Natural killer cell treated with Interleukin-12 subunit alpha and Interleukin-12 subunit beta and Interleukin-15 and Interleukin-18, amount 100 ng/mL, for 72 hours (primary cell): ENCODE results near the gene ALOX5AP. TPM values are rescaled to one million over a fixed set of nuclear protein-coding genes. Genes with fewer than 3 reads are reported as not detected.

ENCODE experiments used
- ATAC-seq, 2 donors: fragments of 150-1000 bp; cut with Tn5 transposase in 1 of 2; sonication (Bioruptor Pico), chemical (Tn5 transposase) in 1 of 2; 2 replicates each; pipeline ENCODE4 v1.10.0; 2021
- DNase-seq: peaks from one replicate; pipeline ENCODE4 v3.0.0; 2022; ENCODE audit warnings: low spot score
- H3K27ac Mint-ChIP-seq, 2 donors: 1 replicate in 1 of 2; 2 replicates in 1 of 2; pipeline ENCODE4 v1.8.0; 2022; ENCODE audit warnings: mixed read lengths in 2 of 2, mild to moderate bottlenecking in 1 of 2, moderate library complexity in 1 of 2
- H3K27me3 Mint-ChIP-seq, 2 donors: 1 replicate in 1 of 2; 2 replicates in 1 of 2; pipeline ENCODE4 v1.8.0; 2022; ENCODE audit warnings: mixed read lengths in 2 of 2
- H3K36me3 Mint-ChIP-seq: one replicate; pipeline ENCODE4 v1.8.0; 2022; ENCODE audit warnings: mixed read lengths
- H3K4me1 Mint-ChIP-seq, 2 donors: 1 replicate in 1 of 2; 2 replicates in 1 of 2; pipeline ENCODE4 v1.8.0; 2022; ENCODE audit warnings: low read depth in 2 of 2, mixed read lengths in 2 of 2, mild to moderate bottlenecking in 1 of 2
- H3K4me3 Mint-ChIP-seq: one replicate; pipeline ENCODE4 v1.8.0; 2022; ENCODE audit warnings: mixed read lengths
- H3K9me3 Mint-ChIP-seq: 2 replicates; pipeline ENCODE4 v1.8.0; 2022; ENCODE audit warnings: mixed read lengths
- total RNA-seq, 2 donors: library from RNA; stranded (reverse); gene quantifications; one replicate each; pipeline ENCODE4 v1.2.3, GENCODE V29; 2022

Gene ALOX5AP
- total RNA-seq, 2 donors from 2014 or later, result 49.8 to 173 TPM

GRCh38 chr13:30736461-30737320 lies 1.3 kb downstream of the ALOX5AP start:
- ATAC-seq (no peak), DNase-seq (no peak)
- Mint-ChIP-seq H3K27ac (peak overlapping the region; percentile 82 to 92), H3K4me1 (peaks cover 62 to 72% of the 10 kb centered on the region in 2 donors), H3K36me3 (peaks cover 7% of the 10 kb centered on the region), H3K4me3 (peak overlapping the region; percentile 89), H3K27me3 (peaks cover 0 to 2% of the 10 kb centered on the region in 2 donors), H3K9me3 (no peaks in the 10 kb centered on the region)

- Mint-ChIP-seq H3K9me3 (no peaks in the 10 kb centered on the region), H3K4me1 (peaks cover 58 to 69% of the 10 kb centered on the region in 2 donors), H3K4me3 (peak overlapping the region; percentile 89), H3K36me3 (peaks cover 7% of the 10 kb centered on the region), H3K27ac (peak overlapping the region; percentile 82 to 92), H3K27me3 (no peaks in the 10 kb centered on the region)
- DNase-seq, result no peak
- ATAC-seq, result peak; percentile 12 to 37
These were observed 2.4 kb downstream of the ALOX5AP start for GRCh38 chr13:30737511-30738337.

DNA sequence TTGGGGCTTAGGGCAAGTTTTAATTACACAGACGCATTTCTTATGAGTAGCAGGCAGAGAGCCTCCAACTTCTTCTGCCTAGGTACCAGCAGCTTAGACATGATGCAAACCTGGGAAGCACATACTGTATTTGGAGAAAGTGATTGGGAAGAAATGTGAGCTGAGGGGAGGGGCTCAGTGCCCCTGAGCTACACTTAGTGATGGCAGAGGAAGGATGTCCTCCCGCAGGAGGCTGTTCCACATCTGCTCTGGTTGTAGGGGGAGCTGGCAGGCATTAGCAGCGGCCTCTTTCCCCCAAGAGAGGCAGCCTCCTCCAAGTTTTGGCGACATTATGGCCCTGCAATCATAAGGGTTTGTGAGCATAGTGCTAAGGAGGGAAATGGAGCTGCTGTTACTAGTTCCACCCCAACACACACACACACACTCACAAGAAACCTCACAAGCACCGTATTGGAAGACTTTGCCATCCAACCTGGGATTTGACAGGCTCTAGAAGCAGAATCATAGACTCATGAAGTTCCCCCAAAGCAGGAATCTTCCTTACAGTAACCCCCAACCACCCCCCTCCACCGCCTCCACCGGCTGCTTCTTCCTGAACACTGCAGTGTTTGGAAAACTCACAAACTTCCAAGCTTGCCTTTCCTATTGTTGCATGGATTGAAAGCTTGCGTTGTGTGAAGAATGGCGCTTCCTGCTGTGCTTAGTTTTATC lies 3.3 kb downstream of the ALOX5AP start:
- Mint-ChIP-seq H3K36me3 (peaks cover 16% of the 10 kb centered on the region), H3K4me1 (peaks cover 68 to 79% of the 10 kb centered on the region in 2 donors), H3K27me3 (no peaks in the 10 kb centered on the region), H3K4me3 (peak overlapping the region; percentile 89), H3K9me3 (peaks cover 3% of the 10 kb centered on the region), H3K27ac (peak overlapping the region; percentile 88 to 92)
- DNase-seq (no peak), ATAC-seq (no peak)

GRCh38 chr13:30739237-30739528 lies 3.8 kb downstream of the ALOX5AP start:
- no peaks in the 10 kb centered on the region for H3K27me3 Mint-ChIP-seq
- peak overlapping the region; percentile 88 to 92 for H3K27ac Mint-ChIP-seq
- no peak for ATAC-seq
- DNase-seq, result no peak
- H3K4me3 Mint-ChIP-seq, result peak overlapping the region; percentile 89
- H3K4me1 Mint-ChIP-seq, result peaks cover 71 to 83% of the 10 kb centered on the region in 2 donors
- H3K36me3 Mint-ChIP-seq, result peaks cover 17% of the 10 kb centered on the region
- peaks cover 3% of the 10 kb centered on the region for H3K9me3 Mint-ChIP-seq

GRCh38 chr13:30739761-30740642 lies 4.7 kb downstream of the ALOX5AP start:
- Mint-ChIP-seq H3K27ac (peak overlapping the region; percentile 88 to 92), H3K36me3 (peaks cover 17% of the 10 kb centered on the region)

GRCh38 chr13:30742901-30743300 lies 7.6 kb downstream of the ALOX5AP start:
- peak overlapping the region; percentile 87 to 90 for H3K27ac Mint-ChIP-seq
- peaks cover 73% of the 10 kb centered on the region in 2 donors for H3K4me1 Mint-ChIP-seq
- H3K27me3 Mint-ChIP-seq, result no peaks in the 10 kb centered on the region
- H3K9me3 Mint-ChIP-seq, result peaks cover 3% of the 10 kb centered on the region
- H3K4me3 Mint-ChIP-seq, result peak overlapping the region; percentile 90
- no peak for DNase-seq
- peaks cover 33% of the 10 kb centered on the region for H3K36me3 Mint-ChIP-seq
- ATAC-seq, result no peak

More at GRCh38 chr13:30739761-30740642, 4.7 kb downstream of the ALOX5AP start:
- Mint-ChIP-seq H3K4me3 (peak overlapping the region; percentile 95), H3K4me1 (peaks cover 71 to 83% of the 10 kb centered on the region in 2 donors), H3K9me3 (peaks cover 3% of the 10 kb centered on the region), H3K27me3 (no peaks in the 10 kb centered on the region)
- ATAC-seq, result peak; percentile 76 to 80
- peak; percentile 82 for DNase-seq

DNA sequence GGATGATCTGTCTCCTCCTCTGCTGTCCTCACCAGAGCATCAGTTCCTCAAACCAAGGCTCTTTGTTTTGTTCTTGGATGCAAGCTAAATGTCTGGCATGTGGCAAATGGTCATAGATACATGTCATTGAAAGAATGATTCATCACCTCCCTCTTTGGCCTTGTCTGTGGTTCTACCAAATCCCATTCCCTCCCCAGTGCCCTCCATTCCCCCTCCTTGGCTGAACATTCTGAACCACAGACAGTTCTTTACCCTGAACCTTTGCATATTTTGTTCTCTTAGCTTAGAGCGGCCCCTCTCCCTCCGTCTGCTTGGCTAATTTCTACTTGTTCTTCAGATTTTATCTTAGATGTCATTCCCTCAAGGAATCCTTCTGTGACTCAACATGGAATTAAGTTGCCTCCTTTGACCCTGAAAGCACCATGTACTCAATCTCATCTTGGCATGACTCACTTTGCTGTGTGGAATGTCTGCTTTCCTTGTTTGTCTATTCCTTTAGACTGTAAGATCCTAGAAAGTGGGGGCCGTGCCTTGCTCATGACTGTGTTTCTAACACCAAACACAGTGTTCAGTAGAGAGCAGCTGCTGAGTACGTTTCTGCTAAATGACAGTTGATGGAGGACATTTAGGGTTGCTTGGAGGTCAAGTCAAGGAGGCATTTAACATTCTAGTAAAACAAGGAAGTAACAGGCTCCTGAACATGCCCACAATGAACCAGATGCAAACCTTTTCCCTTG lies 8.1 kb downstream of the ALOX5AP start:
- Mint-ChIP-seq H3K27ac (peak overlapping the region; percentile 87 to 90), H3K4me1 (peaks cover 67% of the 10 kb centered on the region in 2 donors), H3K36me3 (peaks cover 33% of the 10 kb centered on the region), H3K27me3 (no peaks in the 10 kb centered on the region), H3K9me3 (peaks cover 3% of the 10 kb centered on the region), H3K4me3 (peak overlapping the region; percentile 90)
- DNase-seq (no peak), ATAC-seq (no peak)

DNA sequence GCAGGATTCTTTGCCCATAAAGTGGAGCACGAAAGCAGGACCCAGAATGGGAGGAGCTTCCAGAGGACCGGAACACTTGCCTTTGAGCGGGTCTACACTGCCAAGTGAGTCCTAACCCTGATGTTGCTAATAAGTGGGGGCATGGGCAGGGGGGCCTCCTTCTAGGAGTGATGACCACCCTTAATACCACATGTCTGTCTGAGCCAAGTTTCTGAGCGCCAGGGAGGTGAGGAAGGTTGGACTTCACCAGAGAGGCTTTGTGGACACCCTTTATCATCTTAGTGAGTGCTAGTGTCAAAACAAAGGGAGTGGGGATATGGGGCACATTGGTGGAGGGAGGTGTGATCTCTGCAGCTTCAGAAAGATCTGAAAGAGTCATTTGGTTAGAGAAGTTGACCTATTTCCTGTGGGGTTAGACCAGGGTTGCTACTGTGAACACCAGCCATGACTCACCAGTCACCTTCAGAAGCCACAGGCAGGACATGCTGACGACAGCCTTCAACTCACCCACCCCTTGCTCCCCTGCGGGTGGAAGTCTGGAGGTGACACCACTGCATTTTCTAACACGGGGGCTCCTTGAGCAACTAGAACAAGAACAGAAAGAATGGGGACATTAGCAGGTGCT lies 8.8 kb downstream of the ALOX5AP start:
- Mint-ChIP-seq H3K27ac (peak overlapping the region; percentile 87 to 90), H3K27me3 (no peaks in the 10 kb centered on the region), H3K9me3 (peaks cover 3% of the 10 kb centered on the region), H3K4me1 (peaks cover 60% of the 10 kb centered on the region in 2 donors), H3K36me3 (peaks cover 33% of the 10 kb centered on the region), H3K4me3 (peak overlapping the region; percentile 90)
- ATAC-seq (peak; percentile 93 to 95), DNase-seq (peak; percentile 96)

DNA sequence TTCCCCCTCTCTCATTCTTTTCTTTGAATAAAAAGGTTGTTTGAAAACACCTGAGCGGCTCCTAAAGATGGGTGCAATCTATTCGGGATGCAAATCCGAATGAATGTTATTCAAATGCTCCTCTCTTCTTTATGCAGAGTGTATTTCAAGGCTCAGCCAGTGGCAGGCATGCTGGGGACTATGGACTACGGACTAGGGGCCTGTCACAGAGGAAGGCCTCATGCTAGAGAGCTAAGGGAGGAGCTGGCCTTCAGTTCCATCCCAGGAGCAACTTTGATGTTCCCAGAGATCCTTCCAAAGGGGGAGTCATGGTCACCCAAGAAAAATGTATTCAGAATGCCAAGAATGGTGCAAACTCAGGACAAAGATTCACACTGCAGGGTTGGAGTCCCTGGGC lies 9.3 kb downstream of the ALOX5AP start:
- Mint-ChIP-seq H3K9me3 (peaks cover 3% of the 10 kb centered on the region), H3K27me3 (no peaks in the 10 kb centered on the region), H3K4me3 (peak overlapping the region; percentile 90), H3K4me1 (peaks cover 55 to 57% of the 10 kb centered on the region in 2 donors), H3K36me3 (peaks cover 33% of the 10 kb centered on the region), H3K27ac (peak overlapping the region; percentile 87 to 90)
- DNase-seq (no peak), ATAC-seq (no peak)

GRCh38 chr13:30745906-30746686 lies 10.8 kb downstream of the ALOX5AP start:
- Mint-ChIP-seq H3K27ac (peak overlapping the region; percentile 87 to 90), H3K9me3 (peaks cover 6% of the 10 kb centered on the region), H3K4me3 (peak overlapping the region; percentile 90), H3K27me3 (no peaks in the 10 kb centered on the region), H3K36me3 (peaks cover 34% of the 10 kb centered on the region), H3K4me1 (peaks cover 53 to 54% of the 10 kb centered on the region in 2 donors)
- no peak for ATAC-seq
- no peak for DNase-seq

DNA sequence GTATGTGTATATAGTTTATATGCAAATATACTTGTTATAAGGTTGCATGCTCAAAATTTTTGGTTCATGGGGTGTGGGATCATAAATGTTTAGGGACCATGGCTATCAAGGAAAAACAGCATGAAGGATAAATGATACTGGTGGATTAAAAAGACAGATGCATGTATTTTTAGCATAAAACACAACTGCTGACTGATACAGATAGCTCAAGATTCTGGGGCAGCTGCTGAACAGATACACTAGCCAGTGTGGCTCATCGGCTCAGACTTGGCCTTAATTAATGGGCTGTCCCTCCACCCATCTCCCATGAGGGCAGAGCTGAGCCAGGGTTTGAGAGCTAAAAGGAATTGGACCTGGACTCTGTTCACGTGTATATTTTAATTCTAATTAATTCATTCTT lies 11.4 kb downstream of the ALOX5AP start:
- H3K4me3 Mint-ChIP-seq, result peak overlapping the region; percentile 90
- H3K27ac Mint-ChIP-seq, result peak overlapping the region; percentile 87 to 90
- DNase-seq (no peak), ATAC-seq (no peak)
- peaks cover 6% of the 10 kb centered on the region for H3K9me3 Mint-ChIP-seq
- H3K4me1 Mint-ChIP-seq, result peaks cover 60% of the 10 kb centered on the region in 2 donors
- H3K36me3 Mint-ChIP-seq, result peaks cover 37% of the 10 kb centered on the region
- H3K27me3 Mint-ChIP-seq, result no peaks in the 10 kb centered on the region
